Stimulated activated CD4-positive, alpha-beta T cell treated with anti-CD3 and anti-CD28 coated beads, Interleukin-1b, Interleukin-23, amount 100 ng/mL, for 4 hours (primary cell): Measurements from ENCODE around the gene ARRDC2.
"Not testable (repeated sequence)": the region's sequence is repeated elsewhere in the genome, so short reads cannot be mapped to it uniquely, and the experiment has no call there.

Source experiments
- DNase-seq, 2 donors: peaks; one replicate each; pipeline ENCODE4 v3.0.0-alpha.2; 2020; ENCODE audit warnings: low read depth in 2 of 2

ARRDC2 gene

GRCh38 chr19:18007917-18008673, at the start of gene ARRDC2:
Gene ARRDC2 (plus strand): TSS chr19:18008170. CDS start chr19:18008311, 141 bp downstream.
- DNase-seq = peak; percentile 81 to 85

- no peak for DNase-seq
Measured at GRCh38 chr19:17963936-17964691, 43.9 kb upstream of the ARRDC2 start.

- DNase-seq = no peak
Measured at GRCh38 chr19:17965370-17966128, 42.4 kb upstream of the ARRDC2 start.

GRCh38 chr19:17966129-17966483, 41.9 kb upstream of the ARRDC2 start:
- no peak for DNase-seq

- DNase-seq = no peak
Measured at GRCh38 chr19:17966550-17967256, 41.3 kb upstream of the ARRDC2 start, which contains the start of gene KCNN1. Gene KCNN1 (plus strand): TSS chr19:17967107. CDS start chr19:17973889, 6,782 bp downstream.

- no peak for DNase-seq
Measured at GRCh38 chr19:17967257-17968051, 40.5 kb upstream of the ARRDC2 start.

GRCh38 chr19:17968362-17968761, 39.6 kb upstream of the ARRDC2 start:
- no peak for DNase-seq

GRCh38 chr19:17969096-17969792, 38.7 kb upstream of the ARRDC2 start:
- DNase-seq = no peak

- DNase-seq = no peak
Measured at GRCh38 chr19:17972230-17972629, 35.7 kb upstream of the ARRDC2 start.

- no peak for DNase-seq
Measured at GRCh38 chr19:17973759-17974158, 34.2 kb upstream of the ARRDC2 start.

- no peak for DNase-seq
Measured at GRCh38 chr19:17974551-17974950, 33.4 kb upstream of the ARRDC2 start.

- DNase-seq = no peak
Measured at GRCh38 chr19:17975032-17975431, 32.9 kb upstream of the ARRDC2 start.

- DNase-seq = no peak
Measured at GRCh38 chr19:17977021-17977420, 30.9 kb upstream of the ARRDC2 start.

- no peak for DNase-seq
Measured at GRCh38 chr19:17977488-17977887, 30.5 kb upstream of the ARRDC2 start.

- no peak for DNase-seq
Measured at GRCh38 chr19:17981611-17982010, 26.4 kb upstream of the ARRDC2 start.

- no peak for DNase-seq
Measured at GRCh38 chr19:17982430-17982829, 25.5 kb upstream of the ARRDC2 start.

- DNase-seq = no peak
Measured at GRCh38 chr19:17985037-17985818, 22.7 kb upstream of the ARRDC2 start.

- not testable (repeated sequence) for DNase-seq
Measured at GRCh38 chr19:17986569-17986968, 21.4 kb upstream of the ARRDC2 start.

GRCh38 chr19:17988161-17988560, 19.8 kb upstream of the ARRDC2 start:
- no peak for DNase-seq
